PC-9 (cell line): Measurements from ENCODE around the gene CRY1.

ENCODE experiments used
- EZH2 ChIP-seq: fragments of 200-600 bp; sonication (generic); IDR thresholded peaks from 2 replicates; pipeline ENCODE4 v1.8.0; 2017; ENCODE audit warnings: antibody characterized with exemption, low read depth
- TF ChIP-seq, protein P1 (sequence below): fragments of 200-600 bp; sonication (generic); conservative IDR thresholded peaks from 2 replicates; pipeline ENCODE4 v1.6.1; 2017; ENCODE audit warnings: mixed run types, antibody characterized with exemption, mild to moderate bottlenecking, moderate library complexity

GRCh38 chr12:107032266-107032665 is 61.1 kb downstream of the CRY1 start:
- TF ChIP-seq, protein P1, sequence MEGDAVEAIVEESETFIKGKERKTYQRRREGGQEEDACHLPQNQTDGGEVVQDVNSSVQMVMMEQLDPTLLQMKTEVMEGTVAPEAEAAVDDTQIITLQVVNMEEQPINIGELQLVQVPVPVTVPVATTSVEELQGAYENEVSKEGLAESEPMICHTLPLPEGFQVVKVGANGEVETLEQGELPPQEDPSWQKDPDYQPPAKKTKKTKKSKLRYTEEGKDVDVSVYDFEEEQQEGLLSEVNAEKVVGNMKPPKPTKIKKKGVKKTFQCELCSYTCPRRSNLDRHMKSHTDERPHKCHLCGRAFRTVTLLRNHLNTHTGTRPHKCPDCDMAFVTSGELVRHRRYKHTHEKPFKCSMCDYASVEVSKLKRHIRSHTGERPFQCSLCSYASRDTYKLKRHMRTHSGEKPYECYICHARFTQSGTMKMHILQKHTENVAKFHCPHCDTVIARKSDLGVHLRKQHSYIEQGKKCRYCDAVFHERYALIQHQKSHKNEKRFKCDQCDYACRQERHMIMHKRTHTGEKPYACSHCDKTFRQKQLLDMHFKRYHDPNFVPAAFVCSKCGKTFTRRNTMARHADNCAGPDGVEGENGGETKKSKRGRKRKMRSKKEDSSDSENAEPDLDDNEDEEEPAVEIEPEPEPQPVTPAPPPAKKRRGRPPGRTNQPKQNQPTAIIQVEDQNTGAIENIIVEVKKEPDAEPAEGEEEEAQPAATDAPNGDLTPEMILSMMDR, result no peak
- TF ChIP-seq EZH2, result no peak
